ENCODE results near the gene AMOTL1.

GRCh38 chr11:94895971-94896370, 127.8 kb downstream of the AMOTL1 start:
- TF ChIP-seq ZNF274 (IDR thresholded peaks at IDR 0.05; ENCODE audit: low read depth, low read length), result no peak
- TF ChIP-seq YY1 (IDR thresholded peaks at IDR 0.05; ENCODE audit: insufficient read depth, insufficient read length), result no peak
